ENCODE results near the gene TMEM156. TPM values are rescaled to one million over a fixed set of nuclear protein-coding genes. Genes with fewer than 3 reads are reported as not detected.

The TMEM156 gene
- total RNA-seq, 1 donor from 2014 or later: not detected

DNA sequence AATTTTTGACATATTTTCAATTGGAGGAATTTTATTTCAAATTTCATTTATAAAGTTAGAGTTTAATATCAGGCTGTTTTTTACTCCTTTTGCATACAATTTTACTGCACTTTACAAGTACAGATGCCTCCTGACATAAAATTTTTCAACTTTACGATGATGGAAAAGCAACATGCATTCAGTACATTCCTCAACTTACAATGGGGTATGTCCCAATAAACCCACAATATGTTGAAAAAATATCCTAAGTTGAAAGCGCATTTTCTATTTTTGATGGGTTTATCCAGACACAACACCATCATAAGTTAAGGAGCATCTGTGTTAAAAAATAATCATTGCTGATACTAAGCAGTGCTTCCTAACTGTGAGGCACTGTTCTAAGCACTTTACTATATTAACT, 34.2 kb upstream of the TMEM156 start:
- Histone ChIP-seq H3K27me3 (ENCODE audit: low read depth) (no peaks in the 10 kb centered on the region), H3K4me1 (peaks cover 19% of the 10 kb centered on the region), H3K9me3 (replicated peaks) (no peaks in the 10 kb centered on the region), H3K27ac (replicated peaks) (no peak overlapping the region), H3K4me3 (no peak overlapping the region), H3K36me3 (no peaks in the 10 kb centered on the region)
- DNase-seq: no peak
- intact Hi-C loops (cut with micrococcal nuclease): no loop called here
- TF ChIP-seq, protein P1, sequence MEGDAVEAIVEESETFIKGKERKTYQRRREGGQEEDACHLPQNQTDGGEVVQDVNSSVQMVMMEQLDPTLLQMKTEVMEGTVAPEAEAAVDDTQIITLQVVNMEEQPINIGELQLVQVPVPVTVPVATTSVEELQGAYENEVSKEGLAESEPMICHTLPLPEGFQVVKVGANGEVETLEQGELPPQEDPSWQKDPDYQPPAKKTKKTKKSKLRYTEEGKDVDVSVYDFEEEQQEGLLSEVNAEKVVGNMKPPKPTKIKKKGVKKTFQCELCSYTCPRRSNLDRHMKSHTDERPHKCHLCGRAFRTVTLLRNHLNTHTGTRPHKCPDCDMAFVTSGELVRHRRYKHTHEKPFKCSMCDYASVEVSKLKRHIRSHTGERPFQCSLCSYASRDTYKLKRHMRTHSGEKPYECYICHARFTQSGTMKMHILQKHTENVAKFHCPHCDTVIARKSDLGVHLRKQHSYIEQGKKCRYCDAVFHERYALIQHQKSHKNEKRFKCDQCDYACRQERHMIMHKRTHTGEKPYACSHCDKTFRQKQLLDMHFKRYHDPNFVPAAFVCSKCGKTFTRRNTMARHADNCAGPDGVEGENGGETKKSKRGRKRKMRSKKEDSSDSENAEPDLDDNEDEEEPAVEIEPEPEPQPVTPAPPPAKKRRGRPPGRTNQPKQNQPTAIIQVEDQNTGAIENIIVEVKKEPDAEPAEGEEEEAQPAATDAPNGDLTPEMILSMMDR (IDR thresholded peaks at IDR 0.05; ENCODE audit: borderline replicate concordance): no peak

DNA sequence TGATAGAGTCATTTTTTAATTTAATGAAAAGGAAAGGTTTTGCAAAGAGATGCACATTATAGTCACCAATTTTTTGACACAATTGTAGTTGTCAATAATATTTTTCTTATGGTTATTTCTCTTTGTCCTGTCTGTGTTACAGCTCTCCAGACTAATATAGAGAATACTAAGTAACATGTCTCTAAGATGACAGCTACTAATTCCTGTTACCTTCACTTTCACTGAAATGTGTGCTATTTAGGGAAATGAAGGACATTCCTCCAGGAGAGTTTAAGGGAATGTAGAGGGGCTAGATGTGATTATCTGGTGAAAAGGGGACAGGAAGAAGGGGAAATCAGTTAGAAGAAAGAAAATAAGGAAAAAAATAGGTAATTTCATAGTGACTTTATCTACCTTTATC, 31.2 kb upstream of the TMEM156 start:
- intact Hi-C loops (cut with micrococcal nuclease): no loop called here
- Histone ChIP-seq H3K36me3 (no peaks in the 10 kb centered on the region), H3K27me3 (ENCODE audit: low read depth) (no peaks in the 10 kb centered on the region), H3K4me1 (peaks cover 24% of the 10 kb centered on the region), H3K27ac (replicated peaks) (no peak overlapping the region), H3K4me3 (no peak overlapping the region), H3K9me3 (replicated peaks) (no peaks in the 10 kb centered on the region)
- DNase-seq: no peak
- TF ChIP-seq, protein P1 (IDR thresholded peaks at IDR 0.05; ENCODE audit: borderline replicate concordance): no peak

GRCh38 chr4:39062770-39063097, 30.5 kb upstream of the TMEM156 start:
- H3K9me3 ChIP-seq (replicated peaks): no peaks in the 10 kb centered on the region
- H3K27me3 ChIP-seq (ENCODE audit: low read depth): no peaks in the 10 kb centered on the region
- H3K4me3 ChIP-seq: no peak overlapping the region
- intact Hi-C loops (cut with micrococcal nuclease): no loop called here
- H3K27ac ChIP-seq (replicated peaks): no peak overlapping the region
- no peaks in the 10 kb centered on the region for H3K36me3 ChIP-seq
- DNase-seq: no peak
- peaks cover 24% of the 10 kb centered on the region for H3K4me1 ChIP-seq
- TF ChIP-seq, protein P1 (IDR thresholded peaks at IDR 0.05; ENCODE audit: borderline replicate concordance): no peak

DNA sequence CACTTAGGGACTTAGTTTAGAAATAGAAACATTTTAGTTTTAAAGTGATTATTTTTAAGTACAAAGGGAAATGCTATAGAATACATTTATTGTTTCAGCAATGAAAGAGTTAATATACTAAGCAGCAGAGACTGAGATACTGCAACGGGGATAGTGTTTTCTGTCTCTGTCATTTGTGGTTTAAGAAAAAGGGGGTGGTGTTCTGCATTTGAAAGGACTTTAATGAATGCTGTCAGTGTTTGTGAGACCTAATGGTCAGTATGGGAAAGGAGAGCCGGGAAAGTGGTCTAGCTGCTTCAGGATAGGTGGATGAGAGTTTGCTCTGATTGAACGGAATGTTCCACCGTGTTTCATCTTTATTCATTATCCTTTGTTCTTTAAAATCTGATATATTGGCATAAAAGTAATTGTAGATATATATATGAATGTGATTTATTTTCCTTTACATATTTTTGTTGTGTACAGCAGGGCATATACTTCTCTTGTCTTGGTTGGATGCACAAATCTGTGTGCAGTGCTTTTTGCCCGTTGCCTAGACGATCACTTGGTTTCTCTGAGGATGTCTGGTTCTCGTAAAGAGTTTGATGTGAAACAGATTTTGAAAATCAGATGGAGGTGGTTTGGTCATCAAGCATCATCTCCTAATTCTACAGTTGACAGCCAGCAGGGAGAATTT, 30.0 kb upstream of the TMEM156 start, which contains the start of gene KLHL5:
TSS of gene KLHL5 (plus strand) at position 139 of the 676 bp plus-strand sequence. CDS start at position 560, 421 bp downstream.
- H3K27ac ChIP-seq (replicated peaks): no peak within 1 kb of the TSS
- DNase-seq: no peak
- H3K4me1 ChIP-seq: peaks cover 24% of the 10 kb centered on the region
- TF ChIP-seq, protein P1 (IDR thresholded peaks at IDR 0.05; ENCODE audit: borderline replicate concordance): no peak
- H3K9me3 ChIP-seq (replicated peaks): no peaks in the 10 kb centered on the region
- H3K4me3 ChIP-seq: no peak within 1 kb of the TSS
- H3K36me3 ChIP-seq: no peaks in the 10 kb centered on the region
- intact Hi-C loops (cut with micrococcal nuclease): no loop called here
- H3K27me3 ChIP-seq (ENCODE audit: low read depth): no peaks in the 10 kb centered on the region

- Histone ChIP-seq H3K4me3 (no peak overlapping the region), H3K27me3 (ENCODE audit: low read depth) (no peaks in the 10 kb centered on the region), H3K27ac (replicated peaks) (no peak overlapping the region), H3K4me1 (peaks cover 24% of the 10 kb centered on the region), H3K9me3 (replicated peaks) (no peaks in the 10 kb centered on the region), H3K36me3 (no peaks in the 10 kb centered on the region)
- TF ChIP-seq, protein P1 (IDR thresholded peaks at IDR 0.05; ENCODE audit: borderline replicate concordance): no peak
- intact Hi-C loops (cut with micrococcal nuclease): no loop called here
- DNase-seq: no peak
Measured at GRCh38 chr4:39061457-39061856, 29.2 kb upstream of the TMEM156 start.

All from left ventricle myocardium inferior (tissue), 1 donor.